Measurements from ENCODE around the gene KIRREL3.

KIRREL3 gene

DNA sequence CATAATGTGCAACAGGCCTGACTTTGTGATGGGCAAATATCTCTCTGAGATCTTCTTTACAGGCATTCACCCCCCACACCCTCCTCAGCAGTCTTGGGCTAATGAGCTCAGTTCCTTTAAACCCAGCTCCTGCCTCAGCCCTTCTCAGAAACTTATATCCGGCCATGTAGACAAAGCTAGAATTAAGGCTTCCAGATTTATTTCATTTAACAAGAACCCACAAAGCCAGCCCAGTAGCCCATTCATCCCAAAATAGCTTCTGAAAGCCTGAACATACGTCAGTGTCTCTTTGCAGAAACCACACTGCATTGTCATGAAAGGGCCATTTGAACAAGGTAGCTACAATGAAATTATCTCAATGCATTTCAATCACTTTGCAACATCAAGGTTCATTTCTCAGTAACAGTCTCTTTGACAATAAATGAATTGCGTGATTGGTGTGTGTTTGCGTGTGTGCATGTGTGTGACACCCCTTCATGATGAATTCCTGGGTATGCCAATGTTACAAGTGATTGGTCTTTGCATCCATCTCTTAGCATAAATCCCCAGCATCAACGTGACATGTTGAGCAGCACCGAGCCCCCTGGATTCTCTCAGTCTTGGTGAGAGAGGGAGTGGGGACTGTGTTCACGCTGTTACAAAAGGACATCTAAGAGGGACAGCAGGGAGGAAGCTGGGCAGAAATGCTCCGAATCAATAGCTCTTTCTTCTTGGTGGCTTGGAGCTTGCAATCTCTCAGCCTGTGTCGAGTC is 299.6 kb downstream of the KIRREL3 start:
- no peak for DNase-seq

DNA sequence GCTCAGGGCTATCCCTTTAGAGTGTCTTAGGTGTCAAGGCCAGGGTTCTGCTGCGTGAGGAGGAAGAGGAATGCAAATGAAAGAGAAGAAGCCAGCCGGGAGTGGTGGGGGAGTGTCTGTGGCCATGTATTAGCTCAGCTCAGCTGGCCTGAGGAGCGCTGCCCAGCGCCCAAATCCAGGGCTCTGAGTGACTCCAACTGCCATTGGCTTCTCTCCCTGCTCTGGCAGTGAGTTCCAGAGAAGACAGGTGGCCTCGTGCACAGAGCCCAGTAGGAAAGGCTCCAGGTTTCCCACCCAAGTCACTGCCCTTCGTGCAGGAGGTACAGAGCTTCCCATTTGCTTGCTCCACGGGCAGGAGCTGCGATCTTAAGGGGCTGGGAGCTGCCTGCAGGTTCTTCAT is 302.0 kb downstream of the KIRREL3 start:
- DNase-seq, result no peak

DNA sequence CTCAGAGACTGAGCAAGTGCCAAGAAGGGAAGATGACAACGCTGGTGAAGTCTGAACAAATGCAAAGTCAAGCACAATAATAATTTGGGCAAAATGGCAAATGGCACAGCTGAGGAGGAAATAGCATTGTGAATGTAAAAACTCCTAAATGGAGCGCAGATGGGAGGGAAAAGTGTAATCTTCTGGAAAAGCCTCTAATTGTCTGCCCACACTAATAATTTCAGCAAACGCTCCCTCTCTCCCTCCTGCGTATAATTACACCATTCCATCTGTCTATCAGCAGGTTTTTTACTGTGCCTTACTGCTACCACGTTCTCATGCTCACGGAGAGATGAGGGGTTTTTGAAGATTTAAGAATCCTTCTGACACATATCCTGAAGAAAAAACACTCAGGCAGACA is 302.6 kb downstream of the KIRREL3 start:
- no peak for DNase-seq

DNA sequence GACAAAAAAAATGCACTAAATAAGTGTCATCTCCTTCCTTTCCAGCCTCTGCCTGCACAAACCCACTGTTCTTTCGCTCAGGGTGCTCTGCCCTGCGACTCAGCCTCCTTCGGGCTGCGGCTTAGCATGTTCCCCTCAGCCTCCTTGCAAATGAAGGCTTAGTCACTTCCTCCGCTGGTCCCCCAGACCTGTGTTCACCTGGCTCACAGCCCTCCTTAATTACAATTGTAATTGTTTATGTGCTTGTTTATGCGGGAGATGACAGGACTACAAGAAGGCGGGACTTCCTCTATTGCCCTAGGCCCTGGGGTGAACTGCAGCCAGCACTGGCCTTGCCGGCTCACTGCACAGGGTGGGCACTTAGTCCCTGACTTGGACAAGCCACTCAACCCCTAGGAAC is 303.6 kb downstream of the KIRREL3 start:
- DNase-seq, result no peak

DNA sequence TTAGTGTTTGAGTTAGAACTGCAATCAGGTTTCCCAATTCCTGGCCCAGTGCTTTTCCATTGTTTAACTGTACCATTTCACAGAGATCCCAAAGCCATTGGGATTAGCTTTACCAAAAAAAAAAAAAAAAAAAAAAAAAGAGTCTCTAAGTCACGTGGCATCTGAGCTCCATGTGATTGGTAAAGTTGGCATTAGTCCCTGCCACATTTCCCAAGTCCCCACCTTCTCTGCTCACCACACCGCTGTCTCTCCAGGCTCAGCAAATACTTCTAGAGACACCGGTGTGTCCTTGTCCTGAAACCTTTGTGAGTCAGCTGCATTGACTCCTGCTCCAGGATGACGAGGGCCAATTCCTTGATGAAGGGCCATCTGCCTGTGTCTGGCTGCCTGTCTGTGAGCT is 305.3 kb downstream of the KIRREL3 start:
- no peak for DNase-seq

DNA sequence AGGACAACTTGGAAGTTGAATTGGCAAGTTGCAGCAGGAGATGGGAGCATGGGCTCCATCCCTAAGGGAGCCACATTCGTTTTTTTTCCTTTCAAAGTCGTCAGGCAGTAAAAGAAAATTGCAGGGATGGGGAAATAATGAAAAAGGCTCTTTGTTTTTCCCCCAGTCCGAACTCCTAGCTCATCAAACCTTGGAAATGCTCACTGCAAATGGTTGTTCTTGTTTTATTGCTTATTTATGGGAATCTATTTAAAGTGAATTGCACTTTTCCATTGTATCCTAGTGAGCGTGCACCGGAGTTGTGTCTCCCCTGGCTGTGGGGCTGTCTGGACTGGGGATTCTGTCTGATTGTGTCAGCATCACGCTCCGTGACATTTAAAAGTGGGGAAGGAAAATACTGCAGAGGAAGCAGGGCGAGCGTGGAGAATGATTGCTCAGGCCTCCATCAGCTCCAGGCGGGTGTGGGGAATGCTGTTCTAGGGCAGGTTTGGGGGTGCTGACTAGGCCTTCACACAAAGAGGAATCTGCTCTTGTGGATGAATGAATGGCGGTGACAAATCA is 306.4 kb downstream of the KIRREL3 start:
- DNase-seq, result no peak

DNA sequence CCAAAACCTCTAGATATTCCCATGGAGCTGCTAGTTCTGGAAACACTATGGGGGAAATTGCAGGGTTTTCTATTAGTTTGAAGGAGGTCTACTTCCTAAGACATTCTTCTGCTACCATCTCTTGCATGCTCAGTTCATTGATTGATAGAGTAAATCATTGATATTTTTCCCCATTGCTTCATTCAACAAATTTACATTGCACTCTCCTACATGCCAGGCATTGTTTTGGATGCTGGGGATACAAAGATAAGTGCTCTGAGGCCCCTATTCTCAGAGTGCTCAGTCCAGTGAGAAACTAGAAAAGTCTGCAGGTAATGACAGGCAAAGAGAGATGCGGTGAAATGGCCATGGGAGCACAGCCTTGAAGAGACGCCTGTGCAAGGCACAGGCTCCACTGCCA is 313.1 kb downstream of the KIRREL3 start:
- DNase-seq, result no peak

DNA sequence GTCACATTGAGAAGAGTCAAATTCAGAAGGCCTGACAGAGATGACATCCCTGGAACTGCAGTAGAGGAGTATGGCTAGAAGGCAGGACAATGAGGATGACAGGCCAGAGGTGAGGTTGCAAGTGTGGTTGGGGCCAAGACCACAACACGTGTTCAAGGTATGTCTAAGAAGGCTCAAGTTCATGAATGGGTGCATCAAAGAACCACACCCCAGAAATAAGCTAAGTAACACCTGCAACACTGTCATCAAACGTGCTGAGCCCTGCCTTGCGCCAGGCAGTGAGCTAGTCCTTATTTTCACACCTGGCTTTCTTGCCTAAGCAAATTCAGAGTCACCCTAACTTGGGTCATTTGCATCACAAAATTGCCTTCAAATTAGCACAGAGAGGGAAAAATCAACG is 313.6 kb downstream of the KIRREL3 start:
- DNase-seq, result no peak

DNA sequence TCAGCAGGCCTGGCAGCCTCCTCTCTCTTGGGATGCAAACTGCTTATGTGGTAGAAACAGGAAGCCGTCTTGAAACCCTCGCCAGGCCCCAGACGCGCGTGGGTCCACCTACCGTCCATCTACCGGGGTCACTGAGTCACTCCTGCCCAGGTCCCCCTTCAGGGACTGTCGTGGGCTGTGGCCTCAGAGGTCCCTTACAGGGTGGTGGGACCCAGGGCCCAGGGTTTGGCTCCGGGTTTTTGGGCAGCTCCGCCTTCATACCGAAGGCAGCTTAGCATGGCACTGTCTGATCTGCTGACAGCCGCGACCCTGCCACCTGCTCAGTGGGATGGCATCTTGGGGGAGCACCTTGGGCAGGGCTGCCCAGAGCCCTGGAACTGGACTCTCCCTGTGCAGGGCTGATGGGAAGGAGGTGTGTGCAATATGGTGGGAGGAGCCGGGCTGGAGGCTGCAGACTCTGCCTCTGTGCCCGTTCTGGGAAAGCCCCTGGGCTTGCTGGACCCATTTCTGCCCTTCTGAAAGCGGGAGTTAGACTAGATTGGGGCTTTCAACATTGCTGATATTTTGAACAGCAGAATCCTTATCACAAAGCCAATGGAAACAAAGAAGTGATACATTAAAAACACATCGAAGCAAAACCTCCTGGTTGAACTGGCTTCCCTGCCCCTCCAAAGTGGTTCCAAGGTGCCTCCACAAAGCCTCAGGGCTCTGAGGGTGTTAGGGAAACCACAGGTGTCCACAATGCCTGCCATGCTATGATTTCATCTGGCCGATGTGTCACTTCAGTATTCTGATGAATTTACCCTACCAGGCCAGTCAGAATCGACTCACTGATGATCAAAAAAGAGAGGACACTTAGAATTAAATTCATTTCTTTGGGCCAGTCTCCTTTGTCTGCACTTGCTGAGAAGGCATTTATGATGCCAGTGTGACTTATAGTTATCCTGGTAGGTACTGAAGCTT is 316.5 kb downstream of the KIRREL3 start:
- no peak for DNase-seq

DNA sequence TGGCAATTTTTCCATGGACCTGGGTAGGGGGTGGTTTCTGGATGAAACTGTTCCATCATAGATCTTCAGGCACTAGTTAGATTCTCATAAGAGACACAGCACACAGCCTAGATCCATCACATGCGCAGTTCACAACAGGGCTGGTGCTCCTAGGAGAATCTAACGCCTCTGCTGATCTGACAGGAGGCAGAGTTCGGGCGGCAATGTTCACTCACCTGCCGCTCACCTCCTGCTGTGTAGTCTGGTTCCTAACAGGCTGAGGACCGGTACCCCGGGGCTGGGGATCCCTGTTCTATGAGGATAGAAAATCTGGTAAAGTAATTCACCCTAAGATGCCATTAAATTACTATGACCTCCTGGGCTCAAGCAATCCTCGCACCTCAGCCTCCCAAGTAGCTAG is 318.0 kb downstream of the KIRREL3 start:
- no peak for DNase-seq

DNA sequence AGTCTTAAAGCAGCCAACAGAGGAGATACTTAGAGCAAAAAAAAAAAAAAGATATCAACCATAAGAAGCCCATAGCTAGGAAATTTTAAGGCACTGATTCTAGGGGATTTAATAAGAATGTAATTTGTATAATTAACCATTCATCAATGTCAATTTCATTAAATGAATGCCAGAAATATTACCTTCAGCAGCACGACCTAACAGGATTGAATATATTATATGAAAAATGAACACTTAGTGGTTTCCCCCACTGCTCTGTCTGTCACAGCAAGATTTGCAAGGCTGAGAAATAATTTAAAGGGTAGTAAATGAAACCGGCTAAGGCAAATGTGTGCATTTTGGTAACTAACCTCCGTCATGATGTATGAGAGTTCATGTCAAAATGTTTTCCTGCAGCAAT is 319.9 kb downstream of the KIRREL3 start:
- no peak for DNase-seq

DNA sequence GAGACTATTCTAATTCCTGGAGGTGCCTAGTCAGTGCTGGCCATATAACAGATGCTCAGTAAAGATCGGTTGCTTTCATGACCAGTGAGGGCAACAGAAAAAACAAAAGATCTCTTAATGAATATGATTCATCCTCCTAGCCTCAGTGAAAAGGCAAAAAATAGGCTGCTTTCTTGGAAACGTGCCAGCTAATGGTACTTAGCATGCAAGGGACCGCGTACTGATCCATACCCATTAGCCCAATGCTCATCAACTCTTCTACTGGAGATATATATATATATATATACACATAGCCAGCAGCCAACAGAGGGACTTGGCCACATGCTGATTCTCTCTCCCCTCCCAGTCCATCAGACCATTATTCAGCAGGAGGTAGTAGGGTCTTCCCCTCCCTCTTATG is 320.4 kb downstream of the KIRREL3 start:
- DNase-seq, result no peak

DNA sequence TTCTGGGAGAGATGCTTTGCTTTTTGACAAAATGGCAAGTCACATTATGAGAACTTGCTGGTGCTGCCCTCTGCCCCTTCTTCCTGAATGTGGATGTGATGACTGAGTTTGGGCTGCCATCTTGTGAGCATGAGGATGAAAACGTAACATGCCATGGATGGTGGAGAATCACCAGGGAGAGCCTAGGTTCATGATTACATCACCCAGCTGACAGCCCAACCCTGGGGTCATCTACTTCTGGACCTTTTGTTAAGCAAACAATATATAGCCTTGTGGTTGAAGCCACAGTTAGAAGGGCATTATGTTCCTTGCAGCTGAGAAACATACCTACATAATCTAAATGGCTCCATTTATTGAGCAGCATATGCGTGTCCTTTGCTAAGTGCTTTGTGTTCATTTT is 321.5 kb downstream of the KIRREL3 start:
- no peak for DNase-seq

DNA sequence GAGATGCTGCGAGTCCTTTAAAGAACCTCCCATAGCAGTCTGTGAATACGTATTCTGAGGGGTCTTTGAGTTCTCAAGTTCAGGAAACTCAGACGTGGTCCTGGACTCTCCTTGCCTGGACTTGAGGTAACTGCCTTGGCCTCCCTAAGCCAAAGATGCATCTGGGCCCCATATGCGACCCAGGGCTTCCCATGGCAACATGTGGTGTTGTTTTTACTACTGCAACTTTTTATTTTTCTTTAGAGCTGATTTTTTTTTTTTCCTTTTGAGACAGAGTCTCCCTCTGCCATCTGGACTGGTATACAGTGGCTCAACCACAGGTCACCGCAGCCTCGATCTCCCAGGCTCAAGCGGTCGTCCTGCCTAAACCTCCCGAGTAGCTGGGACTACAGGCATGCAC is 324.0 kb downstream of the KIRREL3 start:
- no peak for DNase-seq

DNA sequence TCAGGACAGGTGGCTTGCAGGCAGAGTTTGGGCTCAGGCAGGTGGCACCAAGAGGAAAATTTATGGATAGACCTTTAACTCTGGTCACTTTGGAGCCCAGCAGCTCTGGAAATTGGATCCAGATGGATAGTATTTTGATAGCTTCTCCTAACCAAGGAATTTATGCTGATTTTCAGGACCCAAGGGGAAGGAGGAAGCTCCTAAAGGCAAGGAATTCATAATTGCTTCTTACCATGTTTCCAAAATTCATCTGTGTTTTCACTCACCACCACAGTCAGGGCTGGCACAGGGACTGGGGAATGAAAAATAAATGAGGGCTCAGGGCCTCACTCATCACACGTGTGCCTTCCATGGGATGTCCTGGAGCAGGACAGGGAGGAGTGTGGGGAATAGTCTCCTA is 327.3 kb downstream of the KIRREL3 start:
- DNase-seq, result no peak

DNA sequence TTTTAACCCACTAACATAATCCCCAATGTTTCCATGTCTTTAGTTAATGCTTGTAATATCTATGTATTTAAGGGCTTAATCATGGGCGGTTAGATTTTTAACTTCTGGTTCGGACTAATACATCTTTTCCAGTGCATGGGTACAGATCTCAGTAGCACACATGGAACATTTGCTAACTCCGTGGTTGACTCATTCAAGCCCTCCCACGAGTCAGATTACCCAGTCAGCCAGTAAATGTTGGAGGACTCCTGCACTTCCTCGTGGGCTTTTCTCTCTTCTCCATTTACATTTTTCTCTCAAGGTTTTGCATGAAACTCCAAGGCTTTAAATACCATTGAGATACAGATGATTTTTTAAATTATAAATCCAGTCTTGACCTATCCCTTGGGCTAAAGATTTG is 331.2 kb downstream of the KIRREL3 start:
- no peak for DNase-seq

DNA sequence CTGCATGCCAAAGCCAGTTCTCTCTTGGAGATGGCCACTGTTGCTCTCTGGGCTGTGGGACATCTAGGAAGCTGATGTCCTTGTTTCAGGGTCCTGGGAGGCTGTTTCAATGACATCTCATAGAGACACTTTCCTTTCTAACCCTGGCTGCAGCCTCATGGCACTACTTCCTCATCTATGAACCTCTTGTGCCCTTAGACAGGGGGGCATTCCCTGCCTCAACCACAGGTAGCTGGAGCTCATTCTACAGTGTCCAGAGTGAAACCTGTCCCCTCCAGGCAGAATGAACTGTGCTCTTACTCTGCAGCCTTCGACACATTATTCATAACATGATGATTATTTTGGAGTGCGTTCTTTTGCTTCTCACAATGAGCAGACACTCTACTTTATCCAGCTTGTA is 335.9 kb downstream of the KIRREL3 start:
- DNase-seq, result no peak

DNA sequence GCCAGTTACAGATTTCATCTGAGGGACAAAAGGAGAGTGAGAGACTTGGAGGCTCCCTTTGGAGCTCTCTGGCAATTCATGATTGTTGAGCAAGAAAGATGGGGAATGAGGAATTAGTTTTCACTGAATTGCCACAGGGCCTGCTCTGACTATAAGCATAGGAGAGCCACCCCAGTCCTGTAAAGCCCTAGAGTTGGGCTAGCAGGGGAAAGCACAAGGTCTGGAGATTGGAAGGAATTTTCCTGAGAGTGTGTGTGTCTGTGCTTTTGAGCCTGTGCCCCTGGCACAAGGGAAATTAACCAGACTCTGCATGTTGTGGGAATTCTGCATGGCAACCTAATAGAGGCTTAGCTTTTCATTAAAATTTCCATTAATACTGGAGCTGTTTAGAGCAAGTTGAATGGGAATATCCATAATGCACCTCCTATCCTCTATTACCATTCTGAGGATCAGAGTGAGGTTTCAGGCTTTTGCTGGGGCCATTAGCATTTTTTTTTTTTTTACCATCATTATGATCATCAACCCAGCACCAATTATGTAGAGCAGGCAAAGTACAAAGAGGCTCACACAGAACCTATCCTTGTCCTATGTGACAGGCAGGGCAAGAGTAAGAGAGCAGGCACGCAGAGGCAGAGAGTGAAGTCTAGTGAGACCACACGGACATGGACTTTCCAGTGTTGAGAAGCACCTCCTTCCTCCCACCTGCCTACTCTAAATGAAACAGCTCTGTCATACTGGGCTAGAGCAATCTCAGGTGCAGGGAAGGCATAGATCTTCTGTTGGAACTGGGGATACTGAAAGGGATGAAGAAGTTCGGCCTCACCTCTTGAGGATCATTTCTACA is 336.6 kb downstream of the KIRREL3 start:
- no peak for DNase-seq

DNA sequence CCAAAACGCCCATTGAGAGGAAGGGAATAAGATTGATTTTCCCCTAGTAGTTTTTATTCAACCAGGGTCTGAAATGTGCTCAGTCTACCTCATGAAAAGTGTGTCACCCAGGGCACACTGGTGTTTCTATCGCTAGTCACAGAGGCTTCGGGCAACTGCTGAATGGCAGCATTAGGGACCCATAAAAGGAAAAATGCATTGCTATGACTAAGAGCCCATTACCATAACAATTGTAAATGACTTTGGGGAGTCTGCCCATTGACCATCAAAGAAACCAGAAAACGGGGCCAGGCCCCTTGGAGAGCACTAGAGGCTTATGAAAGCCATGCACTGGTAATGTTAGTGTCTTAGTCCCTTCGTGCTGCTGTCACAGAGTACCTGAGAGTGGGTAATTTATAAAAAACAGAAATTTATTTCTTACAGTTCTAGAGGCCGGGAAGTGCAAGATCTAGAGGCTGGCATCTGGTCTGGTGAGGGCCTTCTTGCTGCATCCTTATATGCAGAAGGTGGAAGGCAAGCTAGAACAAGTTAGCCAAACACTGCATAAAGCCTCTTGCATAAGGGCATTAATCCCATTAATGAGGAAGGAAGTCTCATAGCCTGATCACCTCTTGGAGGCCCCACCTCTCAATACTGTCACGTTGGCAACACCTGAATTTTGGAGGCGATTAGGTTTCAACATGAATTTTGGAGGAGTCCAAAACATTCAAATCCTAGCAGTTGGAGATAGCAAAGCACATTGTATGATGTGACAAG is 338.4 kb downstream of the KIRREL3 start:
- no peak for DNase-seq

DNA sequence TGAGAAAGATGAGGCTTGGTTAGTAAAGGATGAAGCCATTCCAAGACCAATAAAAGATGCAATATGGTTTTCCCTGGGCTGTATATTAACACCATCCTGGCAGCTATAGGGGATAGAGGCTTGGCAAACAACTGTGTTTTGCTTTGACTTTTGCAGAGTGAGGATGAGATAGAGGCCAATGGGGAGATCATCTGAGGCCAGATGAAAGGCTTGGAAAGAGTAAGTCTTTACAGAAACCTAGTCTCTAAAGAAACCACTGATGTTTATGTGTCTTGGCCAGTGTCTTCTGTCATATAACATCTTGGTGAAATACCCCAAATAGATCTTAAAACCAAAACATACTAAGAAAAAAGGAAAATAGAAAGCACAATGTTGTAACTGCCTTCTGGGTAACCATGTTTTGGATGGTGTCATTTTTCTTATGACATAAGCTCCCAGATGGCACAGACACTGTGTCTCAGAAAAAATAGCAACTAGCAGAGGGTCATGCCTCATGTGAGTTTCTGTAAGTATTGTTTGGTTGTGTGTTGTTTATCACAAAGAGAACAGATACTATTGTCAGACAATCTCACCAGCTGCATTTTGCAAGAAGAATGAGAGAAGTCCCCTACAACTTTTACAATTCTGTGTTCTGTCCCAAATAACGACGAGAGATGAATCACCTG is 339.7 kb downstream of the KIRREL3 start:
- DNase-seq, result no peak

DNA sequence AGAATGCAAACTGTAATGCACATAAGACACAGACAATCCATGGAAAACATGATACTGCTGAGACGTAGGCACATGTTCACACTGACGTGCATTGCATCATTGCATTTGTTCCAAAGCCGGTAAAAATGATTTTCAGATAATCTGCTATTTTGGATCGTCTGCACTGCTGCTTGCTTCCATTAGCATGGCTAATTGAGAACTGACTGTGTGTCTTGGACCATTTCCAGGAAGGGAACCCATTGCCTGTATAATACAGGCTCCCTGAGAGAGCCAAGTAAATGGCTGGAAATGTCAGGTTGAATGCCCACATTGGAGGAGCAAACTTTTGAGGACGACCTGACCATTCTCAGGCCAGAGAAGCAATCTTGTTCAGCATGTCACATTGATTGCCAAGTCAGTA is 340.2 kb downstream of the KIRREL3 start:
- DNase-seq, result no peak

Data from CD4-positive, alpha-beta T cell treated with Interferon alpha-2 for 1 hour (primary cell).